Spleen (tissue), 11 donors: ENCODE results near the gene MLKL. TPM values are rescaled to one million over a fixed set of nuclear protein-coding genes. Genes with fewer than 3 reads are reported as not detected.

Source experiments
- DNase-seq: peaks from one replicate; pipeline ENCODE4 v3.0.0-alpha.2; 2020
- H3K27ac ChIP-seq, 8 donors: fragments of 200-600 bp; sonication (generic) in 7 of 8; 1 replicate in 4 of 8; 2 replicates in 4 of 8; pipeline versions ENCODE4 v1.5.0 to v1.8.0; 2016 to 2021; ENCODE audit warnings: inconsistent platforms in 4 of 8, mild to moderate bottlenecking in 4 of 8, moderate library complexity in 1 of 8
- H3K27me3 ChIP-seq, 7 donors: fragments of 200-600 bp; sonication (generic) in 6 of 7; replicated peaks in 1 of 7; 1 replicate in 4 of 7; 2 replicates in 3 of 7; pipeline versions ENCODE4 v1.5.0 to v1.8.0; 2016 to 2021; ENCODE audit warnings: inconsistent platforms in 3 of 7, mild to moderate bottlenecking in 1 of 7
- H3K36me3 ChIP-seq, 6 donors: fragments of 200-600 bp; sonication (generic) in 5 of 6; 1 replicate in 4 of 6; 2 replicates in 2 of 6; pipeline versions ENCODE4 v1.5.0 to v1.8.0; 2016 to 2021; ENCODE audit warnings: inconsistent platforms in 2 of 6
- H3K4me1 ChIP-seq, 6 donors: fragments of 200-600 bp; sonication (generic) in 5 of 6; 1 replicate in 3 of 6; 2 replicates in 3 of 6; pipeline versions ENCODE4 v1.5.0 to v1.8.0; 2016 to 2021; ENCODE audit warnings: inconsistent platforms in 3 of 6
- H3K4me3 ChIP-seq, 8 donors: fragments of 200-600 bp; sonication (generic) in 7 of 8; 1 replicate in 4 of 8; 2 replicates in 4 of 8; pipeline versions ENCODE4 v1.5.0 to v1.8.0; 2016 to 2021; ENCODE audit warnings: inconsistent platforms in 4 of 8, mild to moderate bottlenecking in 4 of 8, moderate library complexity in 2 of 8
- H3K9me3 ChIP-seq, 8 donors: fragments of 200-600 bp; sonication (generic) in 7 of 8; 1 replicate in 4 of 8; 2 replicates in 4 of 8; pipeline versions ENCODE4 v1.5.0 to v1.8.0; 2016 to 2021; ENCODE audit warnings: inconsistent platforms in 4 of 8
- POLR2A ChIP-seq, 3 donors: fragments of 450-650 bp; IDR thresholded peaks; one replicate each; pipeline ENCODE4 v1.5.1; 2017; ENCODE audit warnings: antibody characterized with exemption in 3 of 3, mild to moderate bottlenecking in 1 of 3
- POLR2AphosphoS5 ChIP-seq, 3 donors: sonication (generic); formaldehyde crosslinking; IDR thresholded peaks; one replicate each; pipeline ENCODE4 v1.5.1; 2017; ENCODE audit warnings: antibody characterized with exemption in 3 of 3
- WGBS, 5 donors: extraction: QIAGEN DNeasy Blood & Tissue Kit in 3 of 5; methylation state at CpG; one replicate each; pipeline versions ENCODE4 v1.1.5 to v1.1.7; 2013 to 2018; 5-methylcytosine and 5-hydroxymethylcytosine counted together
- intact Hi-C: fragments of 100-400 bp; cut with DNase I; formaldehyde crosslinking; loops from one replicate; pipeline ENCODE4 v1.15.0; 2023; ENCODE audit warnings: low total_unique reads
- polyA plus RNA-seq, 3 donors: library from polyadenylated mRNA; stranded (reverse); fragments of 200-250 nt; gene quantifications; one replicate each; pipeline ENCODE4 v1.2.1, GENCODE V29; 2013
- total RNA-seq, 7 donors: library from RNA; depleted of rRNA in 3 of 7; stranded (reverse); fragments of >200 nt in 3 of 7; fragmentation: NEBNext Ultra II Directional in 4 of 7; extraction: Animal tissue kit (Norgen Biotek cat#: 25700) in 4 of 7; gene quantifications; one replicate each; pipeline versions ENCODE4 v1.1.0 to v1.2.1, GENCODE V29; 2016 to 2021
- TF ChIP-seq, protein P1 (sequence below), 11 experiments: fragments of 200-600 bp in 7 of 11; fragments of 450-650 bp in 4 of 11; sonication (generic) in 4 of 11; IDR thresholded peaks in 8 of 11; conservative IDR thresholded peaks in 3 of 11; 1 replicate in 7 of 11; 2 replicates in 4 of 11; pipeline versions ENCODE4 v1.4.0 to v1.8.0; 2016 to 2021; ENCODE audit warnings: antibody characterized with exemption in 11 of 11, inconsistent platforms in 4 of 11, mild to moderate bottlenecking in 1 of 11
- donor health status: healthy with polysubstance abuse.
- donor health status: DM: no; HTN: no; CAD: no; lungs with moderate emphysema.
- donor health status: DM: no; HTN: no; CAD: no.
- donor health status: Bipolar disorder and iron deficiency.
- donor health status: healthy.
- donor health status: DM: no; HTN: no; CAD: no.
- donor health status: DM: yes; HTN: yes; CAD: no.

The MLKL gene
- total and polyA plus RNA-seq, 10 donors = 21.4 to 69.6 (median 50.5) TPM

DNA sequence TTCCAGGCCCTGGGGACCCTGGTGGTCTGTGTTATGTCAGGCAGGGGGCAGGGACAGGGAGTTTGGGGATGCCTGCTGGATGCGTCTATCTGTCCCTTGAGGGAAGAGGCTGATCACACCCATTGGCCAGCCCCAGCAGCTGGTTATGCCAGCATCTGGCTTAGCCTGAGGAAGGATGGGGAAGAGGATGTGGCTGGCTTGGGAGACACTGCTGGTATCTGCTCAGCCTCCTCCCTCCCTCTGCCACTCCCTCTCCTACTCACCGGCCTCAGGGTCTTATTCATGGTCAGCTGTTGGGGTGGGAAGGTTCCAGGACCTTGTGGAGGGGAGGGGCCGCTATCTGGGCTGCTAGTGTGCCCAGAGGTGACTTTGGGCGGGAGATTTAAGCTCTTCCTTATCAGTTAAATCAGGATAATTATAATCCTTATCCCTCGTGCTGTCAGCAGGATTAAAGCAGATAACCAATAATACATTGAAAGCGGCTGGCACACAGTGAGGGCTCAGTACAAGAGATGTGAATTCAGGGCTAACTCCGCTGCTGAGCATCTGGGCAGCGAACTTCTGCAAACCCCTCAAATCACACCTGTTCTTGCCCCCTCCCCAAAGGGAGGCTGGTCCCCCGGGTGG lies 36.0 kb upstream of the MLKL start:
- H3K36me3 ChIP-seq = no peaks in the 10 kb centered on the region
- no peaks in the 10 kb centered on the region for H3K9me3 ChIP-seq
- H3K27ac ChIP-seq = no peak overlapping the region
- peaks cover 0 to 22% (median 0%) of the 10 kb centered on the region in 7 donors for H3K27me3 ChIP-seq
- 61 to 69% (median 64%) methylated on average over 8 to 9 of the region's 9 CpGs for WGBS, 5 donors
- no peak for DNase-seq
- intact Hi-C loops = no loop called here
- peaks cover 0 to 9% (median 0%) of the 10 kb centered on the region in 6 donors for H3K4me1 ChIP-seq
- no peak overlapping the region for H3K4me3 ChIP-seq
- TF ChIP-seq, protein P1, sequence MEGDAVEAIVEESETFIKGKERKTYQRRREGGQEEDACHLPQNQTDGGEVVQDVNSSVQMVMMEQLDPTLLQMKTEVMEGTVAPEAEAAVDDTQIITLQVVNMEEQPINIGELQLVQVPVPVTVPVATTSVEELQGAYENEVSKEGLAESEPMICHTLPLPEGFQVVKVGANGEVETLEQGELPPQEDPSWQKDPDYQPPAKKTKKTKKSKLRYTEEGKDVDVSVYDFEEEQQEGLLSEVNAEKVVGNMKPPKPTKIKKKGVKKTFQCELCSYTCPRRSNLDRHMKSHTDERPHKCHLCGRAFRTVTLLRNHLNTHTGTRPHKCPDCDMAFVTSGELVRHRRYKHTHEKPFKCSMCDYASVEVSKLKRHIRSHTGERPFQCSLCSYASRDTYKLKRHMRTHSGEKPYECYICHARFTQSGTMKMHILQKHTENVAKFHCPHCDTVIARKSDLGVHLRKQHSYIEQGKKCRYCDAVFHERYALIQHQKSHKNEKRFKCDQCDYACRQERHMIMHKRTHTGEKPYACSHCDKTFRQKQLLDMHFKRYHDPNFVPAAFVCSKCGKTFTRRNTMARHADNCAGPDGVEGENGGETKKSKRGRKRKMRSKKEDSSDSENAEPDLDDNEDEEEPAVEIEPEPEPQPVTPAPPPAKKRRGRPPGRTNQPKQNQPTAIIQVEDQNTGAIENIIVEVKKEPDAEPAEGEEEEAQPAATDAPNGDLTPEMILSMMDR (IDR thresholded peaks at IDR 0.05 in 8 of 11, conservative IDR thresholded peaks at IDR 0.05 in 3 of 11) = no peak
- no peak for TF ChIP-seq POLR2A (IDR thresholded peaks at IDR 0.05)
- no peak for TF ChIP-seq POLR2AphosphoS5 (IDR thresholded peaks at IDR 0.05)

DNA sequence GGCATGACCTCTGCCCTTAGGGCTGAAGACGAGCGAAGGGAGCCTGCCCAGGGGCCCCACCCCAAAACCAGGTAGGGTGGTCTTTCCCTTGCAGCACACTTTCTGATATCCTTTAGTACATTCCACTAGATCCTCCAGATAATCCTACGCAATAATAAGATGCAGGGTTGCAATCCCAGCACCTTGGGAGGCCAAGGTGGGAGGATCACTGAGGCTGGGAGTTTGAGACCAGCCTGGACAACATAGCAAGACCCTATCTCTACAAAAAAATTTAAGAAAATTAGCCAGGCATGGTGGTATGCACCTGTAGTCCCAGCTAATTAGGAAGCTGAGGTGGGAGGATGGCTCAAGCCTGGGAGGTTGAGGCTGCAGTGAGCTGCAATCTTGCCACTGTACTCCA lies 34.9 kb upstream of the MLKL start:
- H3K4me1 ChIP-seq = peaks cover 0 to under 1% (median 0%) of the 10 kb centered on the region in 6 donors
- no peak overlapping the region for H3K4me3 ChIP-seq
- no peak overlapping the region for H3K27ac ChIP-seq
- whole genome bisulfite sequencing, 5 donors = 91 to 95% (median 94%) methylated on average over 3 of the region's 3 CpGs
- no peaks in the 10 kb centered on the region for H3K9me3 ChIP-seq
- H3K27me3 ChIP-seq = peaks cover 0 to 22% (median 0%) of the 10 kb centered on the region in 7 donors
- DNase-seq = no peak
- intact Hi-C loops = no loop called here
- no peaks in the 10 kb centered on the region for H3K36me3 ChIP-seq
- TF ChIP-seq POLR2AphosphoS5 (IDR thresholded peaks at IDR 0.05) = no peak
- TF ChIP-seq, protein P1 (IDR thresholded peaks at IDR 0.05 in 8 of 11, conservative IDR thresholded peaks at IDR 0.05 in 3 of 11) = no peak

DNA sequence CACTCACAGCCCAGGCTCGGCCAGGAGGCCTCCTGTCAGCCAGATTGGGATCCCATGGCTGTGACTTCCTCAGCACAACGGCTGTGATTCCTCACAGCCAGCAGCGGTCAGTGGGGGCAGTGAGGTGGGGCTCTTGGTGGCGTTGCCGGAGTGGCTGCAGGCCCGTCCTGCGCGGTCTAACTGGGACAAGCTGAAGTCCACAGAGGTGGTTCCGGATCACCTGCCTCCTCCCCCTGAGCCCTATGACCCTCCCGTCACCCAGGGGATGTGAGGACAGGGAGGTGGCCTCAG lies 34.4 kb upstream of the MLKL start:
- WGBS, 5 donors = 57 to 93% (median 82%) methylated on average over 5 to 10 of the region's 10 CpGs

More for the DNA sequence above, 34.4 kb upstream of the MLKL start:
- H3K4me3 ChIP-seq = no peak overlapping the region
- no peak for DNase-seq
- no peak overlapping the region for H3K27ac ChIP-seq
- no peaks in the 10 kb centered on the region for H3K9me3 ChIP-seq
- H3K27me3 ChIP-seq = peaks cover 0 to 22% (median 0%) of the 10 kb centered on the region in 7 donors
- intact Hi-C loops = no loop called here
- H3K4me1 ChIP-seq = peaks cover 0 to 4% (median 0%) of the 10 kb centered on the region in 6 donors
- H3K36me3 ChIP-seq = no peaks in the 10 kb centered on the region
- TF ChIP-seq POLR2AphosphoS5 (IDR thresholded peaks at IDR 0.05) (no peak), POLR2A (IDR thresholded peaks at IDR 0.05) (no peak)
- TF ChIP-seq, protein P1 (IDR thresholded peaks at IDR 0.05 in 8 of 11, conservative IDR thresholded peaks at IDR 0.05 in 3 of 11) = no peak
